Measurements from ENCODE around the gene UBE2J2.

UBE2J2 gene

GRCh38 chr1:1307923-1308755 is 34.5 kb upstream of the UBE2J2 start, which contains the start of the genes ACAP3 and PUSL1:
ACAP3 (minus strand) TSS chr1:1307930; CDS start chr1:1307815, 115 bp downstream.
PUSL1 (plus strand) TSS chr1:1308597; CDS start chr1:1308644, 47 bp downstream.
- H3K27me3 ChIP-seq (replicated peaks; ENCODE audit: control insufficient read depth, insufficient read depth, low read length): no peaks in the 10 kb centered on the region
- peak within 1 kb of the TSS; percentile 87 for H3K4me3 ChIP-seq (replicated peaks; ENCODE audit: low read depth, low read length)
- peaks cover 18% of the 10 kb centered on the region for H3K36me3 ChIP-seq (ENCODE audit: control insufficient read depth, insufficient read depth, low read length)
- no peak for TF ChIP-seq CTCF (IDR thresholded peaks at IDR 0.05; ENCODE audit: insufficient read depth, low read length, poor library complexity, severe bottlenecking)
- peak; percentile 96 for DNase-seq (ENCODE audit: extremely low read depth, insufficient read length)

GRCh38 chr1:1307261-1307922 is 33.7 kb upstream of the UBE2J2 start:
- H3K27me3 ChIP-seq (replicated peaks; ENCODE audit: control insufficient read depth, insufficient read depth, low read length): no peaks in the 10 kb centered on the region
- peak overlapping the region; percentile 84 for H3K4me3 ChIP-seq (replicated peaks; ENCODE audit: low read depth, low read length)
- TF ChIP-seq CTCF (IDR thresholded peaks at IDR 0.05; ENCODE audit: insufficient read depth, low read length, poor library complexity, severe bottlenecking): no peak
- H3K36me3 ChIP-seq (ENCODE audit: control insufficient read depth, insufficient read depth, low read length): peaks cover 11% of the 10 kb centered on the region
- DNase-seq (ENCODE audit: extremely low read depth, insufficient read length): no peak

GRCh38 chr1:1306661-1307260 is 33.1 kb upstream of the UBE2J2 start:
- no peak for TF ChIP-seq CTCF (IDR thresholded peaks at IDR 0.05; ENCODE audit: insufficient read depth, low read length, poor library complexity, severe bottlenecking)
- H3K36me3 ChIP-seq (ENCODE audit: control insufficient read depth, insufficient read depth, low read length): peaks cover 9% of the 10 kb centered on the region
- no peak for DNase-seq (ENCODE audit: extremely low read depth, insufficient read length)
- H3K27me3 ChIP-seq (replicated peaks; ENCODE audit: control insufficient read depth, insufficient read depth, low read length): no peaks in the 10 kb centered on the region
- H3K4me3 ChIP-seq (replicated peaks; ENCODE audit: low read depth, low read length): peak overlapping the region; percentile 84

- no peak for DNase-seq (ENCODE audit: extremely low read depth, insufficient read length)
- TF ChIP-seq CTCF (IDR thresholded peaks at IDR 0.05; ENCODE audit: insufficient read depth, low read length, poor library complexity, severe bottlenecking): peak; percentile 34
- Histone ChIP-seq H3K4me3 (replicated peaks; ENCODE audit: low read depth, low read length) (peak overlapping the region; percentile 84), H3K27me3 (replicated peaks; ENCODE audit: control insufficient read depth, insufficient read depth, low read length) (no peaks in the 10 kb centered on the region), H3K36me3 (ENCODE audit: control insufficient read depth, insufficient read depth, low read length) (peaks cover 5% of the 10 kb centered on the region)
These were observed 32.5 kb upstream of the UBE2J2 start for GRCh38 chr1:1306070-1306660.

- peak overlapping the region; percentile 84 for H3K4me3 ChIP-seq (replicated peaks; ENCODE audit: low read depth, low read length)
- TF ChIP-seq CTCF (IDR thresholded peaks at IDR 0.05; ENCODE audit: insufficient read depth, low read length, poor library complexity, severe bottlenecking): peak; percentile 31
- H3K27me3 ChIP-seq (replicated peaks; ENCODE audit: control insufficient read depth, insufficient read depth, low read length): no peaks in the 10 kb centered on the region
- peak; percentile 84 for DNase-seq (ENCODE audit: extremely low read depth, insufficient read length)
- peaks cover 3% of the 10 kb centered on the region for H3K36me3 ChIP-seq (ENCODE audit: control insufficient read depth, insufficient read depth, low read length)
These were observed 31.8 kb upstream of the UBE2J2 start for GRCh38 chr1:1305300-1306069.

Data from GM06990 (cell line).